Measurements from ENCODE around the gene COX7B2.

COX7B2 gene, protein sequence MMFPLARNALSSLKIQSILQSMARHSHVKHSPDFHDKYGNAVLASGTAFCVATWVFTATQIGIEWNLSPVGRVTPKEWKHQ

DNA sequence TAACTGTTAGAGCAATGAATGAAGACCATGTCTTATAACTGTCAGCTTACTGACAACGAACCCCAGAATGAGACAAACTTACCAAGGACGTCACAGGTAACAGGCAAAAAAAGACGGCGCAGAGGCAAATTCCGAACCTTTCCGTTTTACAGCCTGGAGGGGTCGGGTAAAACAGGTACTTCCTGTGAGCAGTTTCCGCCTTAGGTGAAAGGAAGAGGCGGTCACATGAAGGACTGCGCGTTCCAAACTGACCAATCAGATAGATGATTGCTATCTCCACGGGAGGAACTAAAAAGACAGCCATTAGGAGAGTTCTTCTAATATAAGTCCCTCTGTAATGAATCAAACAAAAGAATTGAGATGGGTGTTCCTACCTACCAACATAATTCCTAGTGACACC is at the start of gene COX7B2:
Gene COX7B2, minus strand, starts transcription at position 168 of the 400 bp plus-strand sequence. CDS start 174,053 bp downstream, outside the sequence.
- DNase-seq: no peak

DNA sequence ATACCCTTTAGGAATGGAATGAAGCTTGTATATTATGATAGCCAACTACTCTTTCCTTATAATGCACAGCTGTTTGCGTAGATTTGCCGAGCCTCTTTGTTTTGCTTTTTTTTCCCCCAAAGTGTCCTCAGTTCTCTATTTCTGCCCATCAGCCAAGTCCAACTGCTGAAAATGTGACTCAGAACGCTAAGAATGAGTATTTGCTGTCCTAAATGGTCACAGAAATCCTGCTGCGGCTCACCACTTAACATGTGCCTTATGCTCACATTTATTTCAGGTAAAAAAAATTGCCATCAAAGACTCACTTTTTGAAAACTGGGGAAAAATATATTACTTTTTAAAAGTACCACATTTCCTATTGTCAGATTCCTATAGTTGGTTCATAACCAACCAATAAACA is 47.4 kb upstream of the COX7B2 start:
- no peak for DNase-seq

DNA sequence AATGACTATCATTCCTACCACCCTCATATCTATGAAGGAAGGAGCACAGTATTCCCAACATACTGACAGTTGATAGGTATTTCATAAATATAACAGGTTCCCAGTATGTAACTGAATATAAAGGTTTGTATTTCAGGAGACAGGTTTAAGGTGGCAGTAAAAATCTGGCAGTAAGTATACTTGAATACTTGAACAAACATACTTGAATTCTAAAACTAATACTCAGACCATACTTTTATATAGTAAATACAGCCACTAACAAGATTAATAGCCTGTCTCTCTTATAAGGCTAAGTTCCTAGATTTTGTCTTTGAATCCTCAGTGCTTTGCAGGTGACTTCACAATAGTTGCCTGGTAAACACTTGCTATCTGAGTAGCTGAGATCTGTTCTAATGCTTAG is 46.6 kb upstream of the COX7B2 start:
- DNase-seq: no peak

DNA sequence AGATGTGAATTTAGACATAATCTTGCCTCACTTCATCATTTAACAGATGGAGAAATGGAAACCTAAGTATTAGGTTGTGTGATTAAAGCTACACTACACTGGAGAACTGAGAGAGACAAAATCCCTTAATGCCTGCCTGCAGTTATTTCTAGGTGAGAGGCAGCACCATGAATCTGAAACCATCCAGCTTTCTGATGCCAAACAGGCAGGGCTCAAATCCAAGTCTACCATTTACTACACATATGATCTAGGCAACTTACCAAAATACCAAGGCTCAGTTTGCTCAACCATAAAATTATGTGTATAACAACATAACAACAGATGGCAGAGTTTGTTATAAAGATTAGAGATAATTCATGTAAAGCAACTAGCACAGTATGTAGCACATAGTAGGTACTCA is 45.6 kb upstream of the COX7B2 start:
- no peak for DNase-seq

DNA sequence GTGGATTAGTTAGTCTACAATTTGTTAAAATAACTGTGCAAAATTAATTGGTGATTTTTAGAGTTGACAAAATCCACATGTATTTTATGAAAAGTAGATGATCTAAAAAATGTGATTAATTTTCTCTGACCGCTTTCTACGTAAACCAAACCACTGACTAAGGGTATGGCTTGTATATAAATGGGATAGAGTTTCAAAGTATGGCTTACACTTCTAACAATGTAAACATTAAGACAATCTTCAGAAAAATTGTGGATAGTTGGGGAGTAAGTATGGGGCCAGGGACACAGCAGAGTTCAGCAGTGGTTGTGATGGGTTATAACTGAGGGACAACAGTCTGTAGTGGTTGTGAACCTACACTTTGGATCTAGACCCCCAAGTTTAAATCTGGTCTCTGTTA is 44.5 kb upstream of the COX7B2 start:
- no peak for DNase-seq

DNA sequence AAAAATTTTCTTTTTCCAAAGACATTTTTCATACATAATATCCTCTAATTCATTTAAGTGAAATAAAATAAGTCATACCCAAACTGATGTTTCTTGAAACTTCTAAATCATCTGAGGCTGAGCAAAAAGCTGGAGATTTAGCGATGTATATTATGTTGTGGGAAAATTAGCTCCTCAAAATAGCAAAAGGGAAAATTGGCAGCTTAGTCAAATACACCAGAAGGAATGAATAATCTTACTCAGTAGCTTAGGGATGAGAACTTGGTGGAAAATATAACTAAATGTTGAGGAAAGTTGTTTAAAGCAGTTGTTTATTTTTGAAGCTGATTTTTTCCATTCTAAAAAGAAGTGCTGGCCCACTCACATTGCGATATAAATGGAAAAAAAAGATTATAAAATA is 43.4 kb upstream of the COX7B2 start:
- DNase-seq: no peak

DNA sequence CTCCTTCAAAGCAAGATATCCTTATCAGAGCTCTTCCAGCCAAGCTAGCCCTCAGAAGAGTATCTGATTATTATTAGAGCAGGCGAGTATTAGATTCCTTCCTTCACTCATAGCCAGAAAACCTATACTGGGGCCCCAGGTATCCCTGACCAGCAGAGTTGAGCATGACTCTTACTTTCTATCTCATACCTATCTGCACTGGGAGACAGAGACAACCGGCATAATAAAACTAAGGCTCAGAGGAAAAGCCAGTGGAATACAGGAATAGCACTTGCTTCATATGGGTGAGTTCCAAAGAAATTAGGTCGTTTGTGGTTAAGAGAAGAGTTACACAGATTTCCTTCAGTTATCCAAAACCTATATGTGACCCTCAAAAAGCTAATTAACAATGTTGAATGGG is 41.8 kb upstream of the COX7B2 start:
- DNase-seq: no peak

DNA sequence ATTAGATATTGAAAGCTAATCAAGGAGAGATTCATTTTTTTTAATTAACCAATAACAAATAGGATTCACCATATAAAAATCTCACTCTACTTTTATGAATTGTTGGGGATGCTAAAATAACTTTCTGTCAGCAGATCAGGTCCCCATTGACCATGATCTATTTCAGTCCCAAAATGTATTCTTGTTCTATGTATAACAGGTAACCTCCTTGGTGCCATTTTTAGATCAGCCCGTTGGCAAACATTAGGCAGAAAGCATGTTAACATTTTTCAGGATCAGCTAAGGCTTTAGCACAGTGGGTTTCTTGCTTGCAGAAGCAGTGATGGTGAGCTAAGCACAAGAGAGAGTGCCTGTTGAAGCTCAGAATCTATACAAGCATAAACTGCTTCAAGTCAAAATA is 40.8 kb upstream of the COX7B2 start:
- DNase-seq: no peak

DNA sequence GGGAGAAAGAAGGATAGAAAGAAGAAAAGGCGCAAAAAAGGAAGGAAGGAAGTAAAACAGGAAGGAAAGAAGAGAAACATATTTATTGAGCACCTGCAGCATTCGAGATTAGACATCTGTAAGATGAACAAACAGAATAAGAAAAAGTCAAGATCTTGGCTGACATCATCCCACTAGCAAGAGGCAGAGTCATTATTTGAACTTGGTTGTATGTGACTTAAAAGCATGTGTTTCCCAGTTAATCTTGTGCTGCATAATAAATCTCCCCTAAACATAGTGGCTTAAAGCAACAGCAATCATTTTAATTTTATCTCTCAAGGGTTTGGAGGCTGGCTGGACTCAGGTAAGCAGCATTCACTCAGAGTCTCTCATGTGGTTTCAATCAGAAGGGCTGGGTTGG is 38.5 kb upstream of the COX7B2 start:
- DNase-seq: no peak

DNA sequence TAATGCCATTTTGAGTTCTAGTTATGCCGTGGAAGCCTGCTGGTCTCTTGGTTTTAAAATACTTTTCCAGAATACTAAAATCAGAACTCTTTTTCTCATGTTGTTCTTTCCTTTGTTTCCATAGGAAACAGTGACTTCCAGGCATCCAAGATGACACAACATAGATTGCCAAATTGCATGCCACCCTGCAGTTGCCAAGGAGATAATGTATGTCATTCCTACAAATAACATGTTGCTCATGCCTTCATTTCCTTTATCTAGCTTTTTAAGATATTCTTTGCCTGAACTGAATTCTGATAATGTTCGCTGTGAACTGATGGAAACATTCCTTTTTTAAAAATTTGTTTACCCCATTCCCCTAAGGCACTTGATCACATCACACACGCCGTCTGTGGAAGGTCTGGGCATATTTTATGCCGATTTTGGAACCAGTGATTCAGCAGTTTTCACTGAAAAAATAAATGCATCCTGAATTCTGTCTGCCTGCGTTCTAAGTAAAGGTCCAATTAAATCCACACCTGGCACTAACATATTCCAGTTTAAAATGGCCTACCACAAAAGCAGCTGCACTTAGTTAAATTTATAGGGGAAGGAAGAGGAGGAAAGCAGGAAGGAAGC is 38.0 kb upstream of the COX7B2 start:
- no peak for DNase-seq

DNA sequence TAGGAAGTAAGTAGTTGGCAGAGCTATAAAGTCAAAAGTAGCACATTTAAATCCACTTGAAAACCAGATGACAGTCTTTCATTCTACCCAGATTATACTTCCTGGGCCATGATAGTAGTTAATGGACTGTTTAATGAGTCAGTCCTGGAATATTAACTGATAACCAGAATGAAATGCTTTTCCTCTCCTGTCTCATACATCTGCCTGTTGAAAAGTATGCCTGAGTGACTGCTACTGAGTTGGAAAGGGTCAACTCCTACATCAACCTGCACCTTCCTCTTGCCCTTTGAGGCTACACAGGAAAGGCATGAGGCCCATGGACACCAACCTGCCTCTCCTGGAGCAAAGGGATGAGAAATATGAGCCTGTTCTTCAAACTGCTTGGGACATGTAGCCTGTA is 36.0 kb upstream of the COX7B2 start:
- no peak for DNase-seq

DNA sequence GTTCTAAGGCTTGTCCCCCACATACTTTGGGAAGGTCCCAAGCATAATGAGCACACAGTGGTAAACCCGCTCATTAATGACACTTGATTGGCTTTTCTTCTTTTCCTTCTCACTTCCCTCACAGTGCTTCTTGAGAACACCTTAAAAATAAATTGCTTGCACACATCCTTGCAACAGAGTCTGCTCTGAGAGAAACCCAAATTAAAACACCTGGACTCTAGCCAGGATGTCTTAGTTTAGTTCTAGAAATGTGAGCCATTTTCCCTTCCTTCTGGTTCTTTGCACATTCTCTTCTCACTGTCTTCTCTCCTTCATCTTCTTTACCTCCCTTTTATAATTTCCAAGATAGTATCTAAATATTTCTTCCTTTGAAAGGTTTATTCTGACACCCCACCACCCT is 35.3 kb upstream of the COX7B2 start:
- DNase-seq: no peak

DNA sequence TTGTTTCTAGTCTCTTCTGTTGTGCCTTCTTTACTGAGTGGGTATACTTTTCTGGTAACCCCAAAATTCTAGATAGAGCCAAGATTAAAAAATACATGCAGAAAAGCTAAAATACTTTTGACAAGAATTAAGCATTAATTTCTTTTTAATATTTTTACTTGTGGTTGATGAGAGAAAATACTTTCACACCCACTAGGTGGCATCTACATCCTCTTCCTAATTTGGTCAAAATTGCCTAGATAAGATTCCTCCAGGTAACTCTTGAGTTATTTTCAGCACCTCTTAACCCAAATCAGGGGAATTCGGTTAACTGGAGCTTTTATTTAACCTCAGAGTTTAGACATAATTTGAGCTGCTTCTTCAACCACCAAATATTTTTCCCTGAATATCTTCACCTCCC is 28.4 kb upstream of the COX7B2 start:
- DNase-seq: no peak

DNA sequence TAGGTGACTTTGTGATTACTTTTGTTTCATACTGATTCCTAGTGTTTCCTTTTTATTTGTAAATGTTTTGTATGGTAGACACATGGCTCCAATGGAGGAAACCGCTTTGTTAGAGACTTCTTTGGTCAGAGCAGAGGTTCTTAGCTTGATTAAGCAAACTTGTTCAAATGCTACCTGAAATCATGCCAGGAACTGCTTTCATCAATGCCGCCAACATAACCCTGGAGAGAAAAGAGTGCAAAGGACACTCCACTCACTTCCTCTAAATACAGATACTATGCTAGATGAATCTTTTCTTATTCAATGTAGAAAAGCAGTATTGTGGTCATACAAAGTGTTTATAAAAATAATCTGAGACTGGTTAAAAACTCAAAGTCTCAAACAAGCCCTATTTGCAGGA is 25.7 kb upstream of the COX7B2 start:
- no peak for DNase-seq

DNA sequence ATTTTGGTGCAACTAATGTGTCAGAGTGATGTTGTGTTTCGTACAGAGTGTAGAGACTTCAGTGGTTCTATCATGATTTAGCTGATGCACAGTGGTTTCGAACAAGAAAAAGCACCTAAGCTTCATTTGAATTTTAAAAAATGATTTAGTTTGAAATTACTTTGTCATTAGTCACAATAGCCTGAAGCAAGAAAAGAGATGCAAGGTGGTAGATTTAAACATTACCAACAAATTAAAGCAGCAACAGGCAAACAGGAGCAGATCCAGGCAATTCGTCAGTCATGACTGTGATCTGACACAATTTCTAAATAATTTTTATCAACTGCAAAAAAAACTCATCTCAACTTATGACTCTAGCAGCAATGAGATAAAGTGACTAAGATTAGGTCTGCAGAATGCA is 24.6 kb upstream of the COX7B2 start:
- no peak for DNase-seq

DNA sequence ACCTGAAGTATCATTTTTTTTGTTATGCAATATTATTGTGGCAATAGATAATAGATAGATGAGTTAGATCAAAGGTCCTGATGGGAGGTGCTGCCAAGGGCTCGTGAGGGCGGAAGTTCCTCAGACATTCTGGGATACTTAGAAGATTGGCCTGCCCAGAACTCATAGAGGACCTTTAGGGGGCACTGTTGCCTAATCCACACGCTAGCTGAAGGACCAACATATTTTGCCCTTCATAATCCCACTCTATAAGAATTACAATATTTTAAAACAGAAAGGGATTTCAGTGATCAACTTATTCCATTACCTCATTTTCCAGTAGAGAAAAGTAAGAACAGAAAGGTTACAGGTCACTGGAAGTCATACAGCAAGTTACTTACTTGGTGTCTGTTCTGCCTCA is 22.9 kb upstream of the COX7B2 start:
- no peak for DNase-seq

DNA sequence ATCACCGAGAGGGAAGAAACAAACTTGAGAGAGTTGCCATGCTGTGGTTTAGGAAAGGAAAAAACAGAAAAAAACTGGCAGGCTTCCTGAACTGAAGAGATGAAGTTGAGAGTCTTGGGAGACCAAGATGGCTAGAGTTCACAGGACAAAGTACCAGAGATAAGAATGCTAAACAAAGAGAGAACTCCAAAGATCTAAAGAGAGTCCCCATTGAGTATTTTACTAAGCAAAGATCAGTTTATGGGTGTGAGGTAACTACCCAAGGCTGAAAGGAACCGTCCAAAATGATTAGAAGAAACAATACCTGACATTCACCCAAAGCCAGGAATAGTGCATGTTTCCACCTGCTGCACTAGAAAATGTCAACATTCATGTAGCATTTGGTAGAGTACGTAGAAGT is 21.8 kb upstream of the COX7B2 start:
- DNase-seq: no peak

DNA sequence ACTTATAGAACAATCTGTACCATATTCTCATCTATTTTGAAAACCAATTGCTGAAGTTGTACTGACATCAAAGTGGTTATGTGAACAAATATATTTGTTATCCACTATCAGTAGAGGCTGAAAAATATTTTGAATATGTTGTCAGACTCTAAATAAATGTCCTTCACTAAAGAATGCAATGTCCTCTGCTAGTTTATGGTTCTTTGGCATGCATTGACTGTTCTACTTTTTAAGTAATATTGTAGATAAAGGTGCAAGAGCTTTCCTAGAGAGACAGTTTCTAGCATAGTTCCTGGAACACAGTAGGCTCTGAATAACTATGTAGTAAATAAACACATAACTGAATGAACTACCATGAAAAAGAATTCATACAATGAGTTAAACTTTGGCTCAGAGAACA is 18.2 kb upstream of the COX7B2 start:
- DNase-seq: no peak

DNA sequence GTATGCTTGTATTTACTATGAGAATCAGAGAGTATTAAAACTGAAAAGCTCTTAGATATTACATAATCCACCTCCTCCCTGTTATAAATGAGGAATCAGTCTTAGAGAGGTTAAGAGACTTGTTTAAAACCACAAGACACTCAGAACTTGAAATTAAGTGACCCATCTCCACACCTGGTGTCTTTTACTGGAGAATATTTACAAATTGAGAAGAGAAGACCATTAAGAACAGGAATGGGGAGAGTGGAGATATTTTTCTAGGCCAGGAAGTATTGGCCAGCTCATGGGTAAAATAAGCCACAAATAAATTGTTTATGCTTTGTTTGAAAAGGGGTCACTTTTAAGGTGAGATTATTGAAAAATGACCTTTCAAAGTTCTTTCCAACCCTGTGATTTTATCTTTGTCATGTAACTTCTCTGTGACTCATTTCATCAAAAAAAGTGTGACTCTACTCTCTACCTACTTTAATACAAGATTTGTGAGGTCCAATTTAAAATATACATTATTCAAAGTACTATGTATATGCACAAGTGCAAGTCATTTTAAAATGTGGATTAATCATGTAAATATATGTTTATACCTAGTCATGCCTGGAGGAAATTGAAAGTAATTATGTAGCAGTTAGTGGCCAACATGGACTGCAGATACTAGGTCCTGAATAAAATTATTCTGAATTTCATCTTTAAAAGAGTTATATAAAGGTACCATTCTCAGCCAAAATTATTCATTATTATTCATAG is 15.9 kb upstream of the COX7B2 start:
- no peak for DNase-seq

DNA sequence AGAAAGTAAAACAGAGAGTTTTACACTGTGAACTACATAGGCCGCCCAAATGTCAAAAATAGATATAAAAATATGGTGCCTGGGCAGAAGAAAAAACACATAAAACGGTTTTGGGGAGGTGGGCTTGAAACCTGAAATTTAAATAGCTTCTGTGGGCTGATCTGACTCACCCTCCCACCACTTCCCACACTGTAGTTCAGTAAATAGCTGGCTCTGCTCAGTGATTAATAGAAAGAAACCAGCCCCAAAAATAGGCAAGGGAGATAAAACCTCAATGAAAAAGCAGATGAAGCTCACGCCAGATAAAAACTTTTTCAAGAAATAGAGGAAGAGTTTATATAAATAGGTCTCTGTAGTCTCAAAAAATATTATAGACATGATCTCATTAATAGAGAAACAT is 13.2 kb upstream of the COX7B2 start:
- DNase-seq: no peak

DNA sequence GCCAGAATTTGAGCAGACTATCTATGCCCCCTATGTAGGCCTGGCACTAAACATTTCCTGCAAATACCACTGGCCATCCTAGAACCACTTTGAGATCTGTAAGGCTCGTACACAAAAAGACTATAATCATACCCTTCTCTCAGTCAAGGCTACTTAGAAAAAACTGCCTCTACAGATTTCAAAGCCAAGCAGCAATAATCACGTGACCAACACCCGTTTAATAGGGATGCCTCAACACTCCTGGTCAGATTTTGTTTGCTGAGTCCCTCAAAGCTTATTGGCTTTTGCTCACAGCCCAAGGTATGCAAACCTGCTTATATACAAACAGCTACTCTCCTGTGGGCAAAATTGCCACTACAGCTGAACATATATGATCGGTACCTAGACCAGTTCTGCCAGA is 897 bp downstream of the COX7B2 start:
- no peak for DNase-seq

DNA sequence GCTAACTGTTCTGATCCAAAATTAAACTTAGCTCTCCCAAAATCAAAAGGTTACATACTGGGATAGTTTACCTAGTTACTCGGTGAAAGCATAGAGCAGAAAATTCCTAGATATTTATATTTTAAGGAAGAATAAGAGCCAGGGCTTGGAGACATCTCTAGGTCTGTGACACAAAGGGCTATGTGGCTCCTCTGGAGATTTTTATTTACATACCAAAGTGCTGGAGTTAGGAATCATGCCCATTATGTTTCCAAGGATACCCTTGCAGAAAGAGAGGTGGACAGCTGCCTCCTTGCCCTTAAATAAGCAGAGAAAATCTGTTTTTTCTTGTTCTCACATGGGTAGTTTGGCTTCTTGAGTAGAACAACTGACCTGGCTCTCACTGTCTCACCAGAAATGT is 9.0 kb downstream of the COX7B2 start:
- no peak for DNase-seq

DNA sequence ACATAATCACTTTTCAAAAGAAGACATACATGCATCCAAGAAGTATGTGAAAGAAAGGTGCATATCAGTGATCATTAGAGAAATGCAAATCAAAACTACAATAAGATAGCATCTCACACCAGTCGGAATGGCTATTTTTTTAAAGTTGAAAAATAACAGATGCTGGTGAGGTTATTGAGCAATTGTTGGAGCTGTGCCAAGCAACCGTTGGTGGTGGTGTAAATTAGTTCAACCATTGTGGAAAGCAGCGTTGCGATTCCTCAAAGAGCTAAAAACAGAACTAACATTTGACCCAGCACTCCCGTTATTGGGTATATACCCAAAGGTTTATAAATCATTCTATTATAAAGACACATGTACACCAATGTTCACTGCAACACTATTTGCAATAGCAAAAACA is 14.2 kb downstream of the COX7B2 start:
- no peak for DNase-seq

DNA sequence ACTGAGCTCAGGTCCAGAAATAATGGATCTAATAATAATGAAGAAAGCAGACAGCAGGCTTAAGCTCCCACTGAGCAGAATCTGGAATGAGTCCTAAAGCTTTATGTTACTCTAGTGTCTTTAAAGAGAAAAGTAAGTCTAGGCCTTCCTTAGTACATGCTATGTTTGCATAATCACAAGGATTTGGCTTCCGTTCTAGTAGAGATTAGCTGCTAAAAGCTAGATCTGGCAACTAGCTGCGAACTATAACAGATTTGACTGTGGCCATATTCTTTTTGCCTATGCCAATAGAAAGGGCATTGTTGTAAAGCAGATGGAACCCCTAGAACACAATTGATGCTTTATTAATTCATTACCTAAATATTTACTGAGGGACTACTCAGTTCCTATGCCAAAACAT is 19.0 kb downstream of the COX7B2 start:
- no peak for DNase-seq

DNA sequence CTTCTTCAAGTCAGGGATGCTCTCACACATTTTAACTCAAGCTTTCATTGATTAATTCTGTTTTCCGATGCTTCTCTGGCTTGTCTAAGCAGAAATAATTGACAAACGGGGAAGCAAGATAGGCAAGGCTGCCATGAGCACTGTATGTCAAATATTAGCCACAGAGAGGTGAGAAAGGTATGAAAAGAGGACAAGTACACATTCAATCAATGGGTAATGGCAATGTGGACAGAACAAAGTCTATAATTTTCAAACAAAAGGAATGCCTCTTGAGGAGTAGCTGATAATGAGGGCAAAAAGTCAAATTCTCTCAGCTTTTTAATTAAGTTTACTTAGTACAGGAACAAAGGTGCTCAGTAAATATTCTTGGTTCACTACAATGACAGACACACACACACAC is 19.6 kb downstream of the COX7B2 start:
- DNase-seq: no peak
